ENCODE data around the gene RFC2. TPM values are rescaled to one million over a fixed set of nuclear protein-coding genes. Genes with fewer than 3 reads are reported as not detected.

Gene RFC2
- polyA plus RNA-seq, 1 of the 3 experiments (the other 2 are of a cell fraction), result 31.2 TPM

GRCh38 chr7:74275401-74275881 is 21.2 kb upstream of the RFC2 start:
- Histone ChIP-seq H3K9ac (no peak overlapping the region), H3K4me1 (ENCODE audit: control insufficient read depth in 1 of 2, insufficient read depth in 2 of 2, low read depth in 1 of 2, low read length in 1 of 2) (peaks cover 4 to 24% of the 10 kb centered on the region in 2 experiments; a peak in 3 of 4 replicates), H3K27me3 (ENCODE audit: insufficient read depth) (no peaks in the 10 kb centered on the region), H3K27ac (ENCODE audit: low read depth in 2 of 2, low read length in 1 of 2) (peak overlapping the region in 1 of 2 experiments; percentile 99; a peak in 1 of 4 replicates), H3K79me2 (ENCODE audit: insufficient read depth) (no peaks in the 10 kb centered on the region), H3K4me3 (ENCODE audit: low read depth in 2 of 2, low read length in 1 of 2) (no peak overlapping the region), H2AFZ (ENCODE audit: low read depth) (no peak overlapping the region), H3F3A (replicated peaks; ENCODE audit: insufficient read depth) (peaks cover 53% of the 10 kb centered on the region), H4K20me1 (ENCODE audit: insufficient read depth) (no peaks in the 10 kb centered on the region), H3K4me2 (no peak overlapping the region), H3K9me3 (no peaks in the 10 kb centered on the region), H3K36me3 (replicated peaks in 1 of 2; ENCODE audit: control insufficient read depth in 1 of 2, insufficient read depth in 2 of 2, low read length in 1 of 2) (no peaks in the 10 kb centered on the region), H3K9me2 (no peaks in the 10 kb centered on the region)
- DNase-seq, result peak; percentile 77
- TF ChIP-seq EP300 (IDR thresholded peaks at IDR 0.05; ENCODE audit: borderline replicate concordance in 1 of 2, low read depth in 1 of 2, low read length in 1 of 2) (no peak), NFIC (IDR thresholded peaks at IDR 0.05; ENCODE audit: borderline replicate concordance) (no peak), MEF2A (IDR thresholded peaks at IDR 0.05; ENCODE audit: borderline replicate concordance, low read depth) (no peak), RAD21 (IDR thresholded peaks at IDR 0.05; ENCODE audit: low read length) (peak; percentile 52), PBX3 (IDR thresholded peaks at IDR 0.05) (no peak), RXRA (IDR thresholded peaks at IDR 0.05; ENCODE audit: borderline replicate concordance, low read depth) (no peak), FOXJ3 (CRISPR knock-in tag; IDR thresholded peaks at IDR 0.05) (no peak), USF1 (IDR thresholded peaks at IDR 0.05; ENCODE audit: borderline replicate concordance, low read depth) (no peak), ELF1 (IDR thresholded peaks at IDR 0.05) (no peak), YY1 (IDR thresholded peaks at IDR 0.05; ENCODE audit: low read depth) (no peak), TAF1 (IDR thresholded peaks at IDR 0.05; ENCODE audit: borderline replicate concordance, low read depth, low read length) (no peak), FOXM1 (IDR thresholded peaks at IDR 0.05; ENCODE audit: low read depth) (no peak), MAX (IDR thresholded peaks at IDR 0.05; ENCODE audit: low read depth) (no peak), USF2 (IDR thresholded peaks at IDR 0.05; ENCODE audit: borderline replicate concordance, low read depth, low read length) (no peak), FOSL2 (IDR thresholded peaks at IDR 0.05; ENCODE audit: borderline replicate concordance, low read depth) (no peak), CTCF (IDR thresholded peaks at IDR 0.05) (peak; percentile 72), SMC3 (IDR thresholded peaks at IDR 0.05; ENCODE audit: low read depth, low read length) (peak; percentile 56), TEAD4 (IDR thresholded peaks at IDR 0.05; ENCODE audit: borderline replicate concordance, insufficient read depth) (no peak), ZBTB33 (IDR thresholded peaks at IDR 0.05; ENCODE audit: borderline replicate concordance, low read depth) (no peak), EZH2phosphoT487 (IDR thresholded peaks at IDR 0.05; ENCODE audit: borderline replicate concordance, low read depth) (no peak), RFX5 (IDR thresholded peaks at IDR 0.05; ENCODE audit: low read length) (no peak), JUND (IDR thresholded peaks at IDR 0.05) (no peak), TCF12 (IDR thresholded peaks at IDR 0.05) (no peak), NRF1 (IDR thresholded peaks at IDR 0.05; ENCODE audit: low read depth, low read length) (no peak)
- POLR2A ChIA-PET, result no interaction called here
- CTCF ChIA-PET, result interaction anchor here (0.6 to 3.3 kb wide), 18 partner anchors 11 to 771 kb away, joined by 3 to 59 read pairs (median 5); partner anchors contain the start of gene CLIP2
- WGBS (ENCODE audit: low lambda C conversion rate), result 76% methylated on average over 5 of the region's 6 CpGs
